Stimulated activated CD8-positive, alpha-beta memory T cell treated with anti-CD3 and anti-CD28 coated beads, Interleukin-12 subunit alpha, Interleukin-12 subunit beta, amount 100 ng/mL, for 24 hours (primary cell): Measurements from ENCODE around the gene TNFSF13.
A peak's percentile ranks its signal among the peaks of the same experiment; 100 is the strongest.

Experiments used
- DNase-seq: peaks from one replicate; pipeline ENCODE4 v3.0.0-alpha.2; 2020; ENCODE audit errors: extremely low read depth

The TNFSF13 gene

GRCh38 chr17:7574176-7574953 lies 15.8 kb downstream of the TNFSF13 start:
- DNase-seq, result no peak

GRCh38 chr17:7575481-7575883 lies 16.9 kb downstream of the TNFSF13 start:
- DNase-seq, result no peak

DNA sequence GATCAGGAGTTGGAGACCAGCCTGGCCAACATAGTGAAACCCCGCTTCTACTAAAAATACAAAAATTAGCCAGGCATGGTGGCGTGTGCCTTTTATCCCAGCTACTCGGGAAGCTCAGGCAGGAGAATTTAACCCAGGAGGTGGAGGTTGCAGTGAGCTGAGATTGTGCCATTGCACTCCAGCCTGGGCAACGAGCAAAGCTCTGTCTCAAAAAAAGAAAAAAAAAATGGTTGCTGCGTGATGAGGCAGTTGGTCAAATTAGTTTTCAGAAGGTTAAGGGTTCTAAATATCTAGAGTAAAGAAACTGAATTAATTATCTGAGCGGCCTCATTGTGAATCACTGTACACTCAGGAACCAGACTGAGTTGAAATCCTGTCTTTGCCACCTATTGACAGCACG lies 17.4 kb downstream of the TNFSF13 start:
- DNase-seq, result no peak

GRCh38 chr17:7576432-7576937 lies 17.9 kb downstream of the TNFSF13 start:
- no peak for DNase-seq

GRCh38 chr17:7577327-7578199 lies 19.0 kb downstream of the TNFSF13 start:
- DNase-seq, result no peak

DNA sequence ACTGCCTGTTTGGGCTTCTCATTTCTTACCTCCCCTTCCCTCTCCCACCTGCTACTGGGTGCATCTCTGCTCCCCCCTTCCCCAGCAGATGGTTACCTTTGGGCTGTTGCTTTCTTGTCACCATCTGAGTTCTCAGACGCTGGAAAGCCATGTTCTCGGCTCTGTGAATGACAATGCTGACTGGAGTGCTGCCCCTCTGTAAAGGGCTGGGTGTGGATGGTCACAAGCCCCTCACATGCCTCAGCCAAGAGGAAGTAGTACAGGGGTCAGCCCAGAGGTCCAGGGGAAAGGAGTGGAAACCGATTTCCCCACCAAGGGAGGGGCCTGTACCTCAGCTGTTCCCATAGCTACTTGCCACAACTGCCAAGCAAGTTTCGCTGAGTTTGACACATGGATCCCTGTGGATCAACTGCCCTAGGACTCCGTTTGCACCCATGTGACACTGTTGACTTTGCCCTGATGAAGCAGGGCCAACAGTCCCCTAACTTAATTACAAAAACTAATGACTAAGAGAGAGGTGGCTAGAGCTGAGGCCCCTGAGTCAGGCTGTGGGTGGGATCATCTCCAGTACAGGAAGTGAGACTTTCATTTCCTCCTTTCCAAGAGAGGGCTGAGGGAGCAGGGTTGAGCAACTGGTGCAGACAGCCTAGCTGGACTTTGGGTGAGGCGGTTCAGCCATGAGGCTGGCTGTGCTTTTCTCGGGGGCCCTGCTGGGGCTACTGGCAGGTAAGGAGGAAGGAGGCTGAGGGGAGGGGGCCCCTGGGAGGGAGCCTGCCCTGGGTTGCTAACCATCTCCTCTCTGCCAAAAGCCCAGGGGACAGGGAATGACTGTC lies 20.7 kb downstream of the TNFSF13 start, which contains the start of gene CD68:
Gene CD68, plus strand, starts transcription at position 638 of the 833 bp plus-strand sequence. Its CDS starts 40 bp downstream, at position 678.
- no peak for DNase-seq

DNA sequence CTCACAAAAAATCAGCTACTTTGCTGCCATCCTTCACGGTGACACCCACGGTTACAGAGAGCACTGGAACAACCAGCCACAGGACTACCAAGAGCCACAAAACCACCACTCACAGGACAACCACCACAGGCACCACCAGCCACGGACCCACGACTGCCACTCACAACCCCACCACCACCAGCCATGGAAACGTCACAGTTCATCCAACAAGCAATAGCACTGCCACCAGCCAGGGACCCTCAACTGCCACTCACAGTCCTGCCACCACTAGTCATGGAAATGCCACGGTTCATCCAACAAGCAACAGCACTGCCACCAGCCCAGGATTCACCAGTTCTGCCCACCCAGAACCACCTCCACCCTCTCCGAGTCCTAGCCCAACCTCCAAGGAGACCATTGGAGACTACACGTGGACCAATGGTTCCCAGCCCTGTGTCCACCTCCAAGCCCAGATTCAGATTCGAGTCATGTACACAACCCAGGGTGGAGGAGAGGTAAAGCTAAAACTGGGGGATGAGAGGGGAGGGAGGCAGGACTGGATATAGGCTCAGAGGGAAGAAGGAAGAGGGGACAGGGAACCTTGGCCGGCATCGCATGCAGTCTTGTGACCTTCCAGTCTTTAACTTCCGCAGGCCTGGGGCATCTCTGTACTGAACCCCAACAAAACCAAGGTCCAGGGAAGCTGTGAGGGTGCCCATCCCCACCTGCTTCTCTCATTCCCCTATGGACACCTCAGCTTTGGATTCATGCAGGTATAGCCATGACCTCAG lies 21.5 kb downstream of the TNFSF13 start:
- DNase-seq, result no peak

DNA sequence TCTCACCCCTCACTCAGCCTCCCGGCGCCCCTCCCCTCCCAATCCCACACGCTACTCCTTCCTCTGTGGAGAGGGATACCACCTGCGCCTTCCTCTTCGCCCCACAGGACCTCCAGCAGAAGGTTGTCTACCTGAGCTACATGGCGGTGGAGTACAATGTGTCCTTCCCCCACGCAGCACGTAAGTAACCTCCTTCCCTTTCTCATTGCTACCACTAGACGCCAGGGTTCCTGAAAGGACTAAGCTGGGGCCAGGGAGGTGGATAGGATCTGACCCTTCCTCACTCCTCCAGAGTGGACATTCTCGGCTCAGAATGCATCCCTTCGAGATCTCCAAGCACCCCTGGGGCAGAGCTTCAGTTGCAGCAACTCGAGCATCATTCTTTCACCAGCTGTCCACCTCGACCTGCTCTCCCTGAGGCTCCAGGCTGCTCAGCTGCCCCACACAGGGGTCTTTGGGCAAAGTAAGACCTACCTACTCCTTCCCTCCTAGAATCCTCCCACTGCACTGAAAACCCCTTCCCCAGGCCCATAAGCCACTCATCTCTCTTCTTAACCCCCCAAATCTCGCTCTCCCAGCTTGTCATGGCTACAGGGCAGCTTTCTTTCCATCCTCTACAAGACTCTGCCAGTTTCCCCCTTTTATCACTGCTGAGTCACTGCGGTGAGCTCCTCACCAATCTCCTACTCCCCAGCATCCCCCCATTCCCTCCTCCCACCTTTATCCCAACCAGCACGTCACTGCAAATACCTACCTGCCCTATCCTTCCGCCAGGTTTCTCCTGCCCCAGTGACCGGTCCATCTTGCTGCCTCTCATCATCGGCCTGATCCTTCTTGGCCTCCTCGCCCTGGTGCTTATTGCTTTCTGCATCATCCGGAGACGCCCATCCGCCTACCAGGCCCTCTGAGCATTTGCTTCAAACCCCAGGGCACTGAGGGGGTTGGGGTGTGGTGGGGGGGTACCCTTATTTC lies 22.3 kb downstream of the TNFSF13 start:
- DNase-seq, result no peak

DNA sequence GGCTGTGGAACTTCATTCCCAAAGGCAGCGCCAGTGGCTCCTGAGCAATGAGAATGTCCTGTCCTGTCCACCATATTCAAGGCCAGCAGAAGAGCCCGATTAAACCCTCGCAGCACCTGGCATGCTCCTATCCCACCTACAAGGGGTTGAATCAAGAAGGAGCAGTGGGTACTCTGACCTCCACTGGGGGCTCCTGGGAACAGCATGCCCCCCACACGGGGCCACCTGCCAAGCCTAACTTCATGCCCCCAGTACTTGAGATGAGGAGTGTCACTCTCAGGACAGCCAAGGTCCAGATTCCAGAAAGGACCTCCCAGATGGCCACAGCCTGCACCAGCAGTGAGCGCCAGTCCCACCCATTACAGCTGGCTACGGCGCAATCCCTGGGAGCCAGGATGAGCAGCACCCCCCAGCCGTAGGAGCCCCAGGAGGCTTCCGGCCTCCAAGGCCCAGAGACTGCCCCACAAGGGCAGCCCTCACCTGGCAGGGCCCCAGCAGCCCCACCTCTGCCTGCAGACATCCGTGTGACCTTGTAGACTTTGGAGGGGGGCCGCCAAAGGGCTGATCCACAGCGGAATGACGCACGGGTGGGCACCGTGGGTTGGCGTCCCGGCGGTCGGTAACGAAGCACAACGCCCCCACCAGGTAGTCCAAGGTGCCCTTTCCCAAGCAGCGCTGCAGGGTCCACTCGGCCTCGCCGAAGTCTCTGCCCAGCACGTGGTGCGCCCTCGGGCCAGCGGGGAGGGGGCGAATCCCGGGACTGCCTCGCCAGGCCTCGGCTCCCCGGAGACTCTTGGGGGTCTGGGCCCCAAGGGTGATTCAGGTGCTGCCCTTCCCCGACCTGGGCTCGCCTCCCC lies 24.1 kb downstream of the TNFSF13 start:
- no peak for DNase-seq

DNA sequence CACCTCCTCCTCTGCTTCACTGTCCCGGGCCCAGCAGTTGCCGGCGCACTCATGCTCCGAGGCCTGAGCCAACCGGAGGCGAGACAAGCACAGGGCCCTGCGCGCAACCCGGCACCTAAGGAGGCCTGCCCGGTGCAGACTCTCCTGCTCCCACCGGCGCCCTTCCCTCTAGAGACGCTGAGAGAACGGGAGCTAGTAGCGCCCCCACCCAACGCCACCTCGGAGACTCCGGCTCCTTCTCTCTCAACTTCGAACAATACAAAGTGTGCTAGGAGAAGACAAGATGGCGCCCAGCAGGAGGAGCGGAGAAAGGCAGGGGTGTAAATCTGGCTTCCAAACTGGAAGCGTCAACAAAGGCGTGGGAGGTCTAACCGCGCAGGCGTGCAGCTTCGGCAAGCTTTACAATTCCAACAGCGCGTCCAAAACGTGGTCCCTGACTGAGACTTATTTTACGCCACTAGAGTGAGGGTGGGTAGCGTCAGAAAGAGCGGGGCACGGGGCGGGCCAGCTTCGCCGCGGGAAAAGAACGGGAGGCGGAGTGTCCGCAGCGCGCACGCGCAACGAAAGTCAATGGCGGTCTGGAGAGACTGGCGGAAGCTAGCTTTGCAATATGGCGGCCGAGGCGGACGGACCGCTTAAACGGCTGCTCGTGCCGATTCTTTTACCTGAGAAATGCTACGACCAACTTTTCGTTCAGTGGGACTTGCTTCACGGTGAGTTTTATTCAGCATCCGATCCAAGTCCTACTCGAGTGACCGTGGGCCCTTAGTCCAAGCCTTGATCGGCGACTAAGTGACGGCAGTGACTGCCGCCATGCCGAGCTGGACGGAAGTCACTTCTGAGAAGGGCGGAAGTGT lies 24.9 kb downstream of the TNFSF13 start, which contains the start of gene MPDU1:
Gene MPDU1, plus strand, starts transcription at position 600 of the 857 bp plus-strand sequence. Its CDS starts 11 bp downstream, at position 611.
- peak; percentile 88 for DNase-seq

- no peak for DNase-seq
Observed at GRCh38 chr17:7586673-7587419, 28.3 kb downstream of the TNFSF13 start.

GRCh38 chr17:7587420-7588151 lies 29.0 kb downstream of the TNFSF13 start:
- DNase-seq, result no peak

DNA sequence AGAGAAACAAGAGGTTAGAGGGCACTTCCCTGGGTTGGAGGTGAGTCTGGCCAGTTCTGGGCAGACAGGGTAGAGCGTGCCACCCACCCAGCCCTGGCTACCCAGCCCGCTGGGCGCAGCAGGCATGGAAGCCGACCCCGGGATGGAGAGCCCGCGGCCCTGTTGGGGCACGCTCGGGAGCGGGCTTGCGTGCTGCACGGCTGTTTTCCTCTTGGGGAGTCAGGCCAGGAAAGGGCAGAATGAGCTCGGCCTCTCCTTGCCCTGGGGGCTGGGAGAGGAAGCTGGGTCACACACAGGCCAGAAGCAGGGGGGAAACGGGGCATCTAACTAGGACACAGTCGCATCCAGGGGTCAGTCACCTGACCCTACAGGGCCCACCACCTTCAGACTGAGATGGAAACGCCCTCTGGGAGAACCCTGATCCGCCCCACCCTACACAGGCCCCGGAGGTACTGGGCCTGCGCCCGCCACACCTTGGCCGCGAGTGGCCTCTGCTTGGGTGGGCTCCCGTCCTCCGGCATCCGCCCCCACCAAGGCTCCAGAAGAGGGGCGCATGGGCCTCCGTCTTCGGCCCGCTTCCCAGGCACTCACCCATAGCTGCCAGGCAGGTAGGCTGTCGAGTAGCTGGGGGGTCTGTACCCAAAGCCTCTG lies 30.1 kb downstream of the TNFSF13 start:
- no peak for DNase-seq

DNA sequence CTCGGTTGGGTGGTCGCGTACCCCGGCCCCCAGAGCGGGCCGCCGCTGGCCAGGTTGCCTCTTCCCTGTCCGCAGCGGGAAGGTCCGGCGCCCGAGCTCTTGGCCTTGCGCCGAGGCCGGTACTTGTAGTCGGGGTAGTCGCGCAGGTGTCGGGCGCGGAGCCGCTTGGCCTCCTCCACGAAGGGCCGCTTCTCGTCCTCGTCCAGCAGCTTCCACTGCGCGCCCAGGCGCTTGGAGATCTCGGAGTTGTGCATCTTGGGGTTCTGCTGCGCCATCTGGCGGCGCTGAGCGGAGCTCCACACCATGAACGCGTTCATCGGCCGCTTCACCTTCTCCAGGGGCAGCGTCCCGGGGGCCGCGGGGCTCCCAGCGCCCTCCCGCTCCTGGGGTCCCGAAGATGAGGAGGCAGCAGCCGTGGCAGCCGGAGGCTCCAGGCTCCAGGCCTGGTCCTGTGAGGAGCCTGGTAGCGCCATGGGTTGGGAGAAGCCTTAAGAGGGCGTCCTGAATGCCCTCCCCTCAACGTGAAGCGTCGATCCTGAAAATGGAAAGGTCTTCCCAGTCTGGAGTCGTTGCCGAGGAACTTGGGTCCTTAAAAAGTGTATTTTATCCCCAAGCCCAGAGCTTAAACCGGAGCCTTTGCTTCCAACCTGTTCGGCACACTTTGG lies 30.8 kb downstream of the TNFSF13 start:
- no peak for DNase-seq
